Osteocyte (in vitro differentiated cells): ENCODE measurements around the gene PGA3. TPM values are rescaled to one million over a fixed set of nuclear protein-coding genes. Genes with fewer than 3 reads are reported as not detected.
"Not testable (repeated sequence)": the region's sequence is repeated elsewhere in the genome, so short reads cannot be mapped to it uniquely, and the experiment has no call there.

ENCODE experiments used
- DNase-seq: peaks from one replicate; pipeline ENCODE4 v3.0.0; 2021; ENCODE audit warnings: mixed read lengths; ENCODE audit not compliant: unreplicated experiment; ENCODE audit errors: extremely low spot score
- H3K27ac Mint-ChIP-seq: one replicate; pipeline ENCODE4 v1.8.0; 2021; ENCODE audit warnings: mild to moderate bottlenecking, mixed read lengths; ENCODE audit not compliant: unreplicated experiment
- H3K27me3 Mint-ChIP-seq: one replicate; pipeline ENCODE4 v1.8.0; 2021; ENCODE audit warnings: mixed read lengths; ENCODE audit not compliant: unreplicated experiment
- H3K36me3 Mint-ChIP-seq: one replicate; pipeline ENCODE4 v1.8.0; 2021; ENCODE audit warnings: mixed read lengths; ENCODE audit not compliant: unreplicated experiment
- H3K4me1 Mint-ChIP-seq: one replicate; pipeline ENCODE4 v1.8.0; 2021; ENCODE audit warnings: mixed read lengths; ENCODE audit not compliant: unreplicated experiment
- H3K4me3 Mint-ChIP-seq: one replicate; pipeline ENCODE4 v1.8.0; 2021; ENCODE audit warnings: mild to moderate bottlenecking, moderate library complexity, mixed read lengths; ENCODE audit not compliant: unreplicated experiment
- H3K9me3 Mint-ChIP-seq: one replicate; pipeline ENCODE4 v1.8.0; 2021; ENCODE audit warnings: mixed read lengths; ENCODE audit not compliant: unreplicated experiment
- total RNA-seq: library from RNA; stranded (reverse); gene quantifications from 2 replicates; pipeline ENCODE4 v1.2.1, GENCODE V29; 2021
- TF ChIP-seq, protein P1 (sequence below): fragments of 200-600 bp; sonication (generic); IDR thresholded peaks from 2 replicates; pipeline ENCODE4 v1.5.0; 2021; ENCODE audit warnings: antibody characterized with exemption, mild to moderate bottlenecking, moderate library complexity

PGA3 gene
- total RNA-seq, 1 donor from 2014 or later, result not detected

DNA sequence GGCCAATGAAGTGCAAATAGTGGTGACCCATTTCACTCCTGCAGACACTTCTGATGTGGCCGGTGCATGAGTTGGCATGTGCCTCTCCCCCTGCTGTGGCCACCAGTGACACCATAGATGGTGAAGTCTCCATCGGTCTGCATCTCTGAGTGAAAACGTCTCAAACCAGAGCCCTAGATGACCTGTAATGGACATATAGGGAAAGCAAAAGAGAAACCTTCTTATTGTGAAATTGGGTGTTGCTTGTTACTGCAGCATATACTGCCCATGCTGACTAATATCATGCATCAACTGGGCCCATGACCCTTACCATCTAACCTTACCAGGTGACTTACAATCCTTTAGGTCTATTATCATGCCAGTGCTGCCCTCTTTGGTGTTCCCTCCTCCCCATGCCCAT is 30.4 kb upstream of the PGA3 start:
- no peaks in the 10 kb centered on the region for H3K9me3 Mint-ChIP-seq
- H3K36me3 Mint-ChIP-seq, result no peaks in the 10 kb centered on the region
- H3K4me1 Mint-ChIP-seq, result no peaks in the 10 kb centered on the region
- no peak overlapping the region for H3K27ac Mint-ChIP-seq
- H3K27me3 Mint-ChIP-seq, result peaks cover 57% of the 10 kb centered on the region
- TF ChIP-seq, protein P1, sequence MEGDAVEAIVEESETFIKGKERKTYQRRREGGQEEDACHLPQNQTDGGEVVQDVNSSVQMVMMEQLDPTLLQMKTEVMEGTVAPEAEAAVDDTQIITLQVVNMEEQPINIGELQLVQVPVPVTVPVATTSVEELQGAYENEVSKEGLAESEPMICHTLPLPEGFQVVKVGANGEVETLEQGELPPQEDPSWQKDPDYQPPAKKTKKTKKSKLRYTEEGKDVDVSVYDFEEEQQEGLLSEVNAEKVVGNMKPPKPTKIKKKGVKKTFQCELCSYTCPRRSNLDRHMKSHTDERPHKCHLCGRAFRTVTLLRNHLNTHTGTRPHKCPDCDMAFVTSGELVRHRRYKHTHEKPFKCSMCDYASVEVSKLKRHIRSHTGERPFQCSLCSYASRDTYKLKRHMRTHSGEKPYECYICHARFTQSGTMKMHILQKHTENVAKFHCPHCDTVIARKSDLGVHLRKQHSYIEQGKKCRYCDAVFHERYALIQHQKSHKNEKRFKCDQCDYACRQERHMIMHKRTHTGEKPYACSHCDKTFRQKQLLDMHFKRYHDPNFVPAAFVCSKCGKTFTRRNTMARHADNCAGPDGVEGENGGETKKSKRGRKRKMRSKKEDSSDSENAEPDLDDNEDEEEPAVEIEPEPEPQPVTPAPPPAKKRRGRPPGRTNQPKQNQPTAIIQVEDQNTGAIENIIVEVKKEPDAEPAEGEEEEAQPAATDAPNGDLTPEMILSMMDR, result no peak
- no peak for DNase-seq
- H3K4me3 Mint-ChIP-seq, result no peak overlapping the region

DNA sequence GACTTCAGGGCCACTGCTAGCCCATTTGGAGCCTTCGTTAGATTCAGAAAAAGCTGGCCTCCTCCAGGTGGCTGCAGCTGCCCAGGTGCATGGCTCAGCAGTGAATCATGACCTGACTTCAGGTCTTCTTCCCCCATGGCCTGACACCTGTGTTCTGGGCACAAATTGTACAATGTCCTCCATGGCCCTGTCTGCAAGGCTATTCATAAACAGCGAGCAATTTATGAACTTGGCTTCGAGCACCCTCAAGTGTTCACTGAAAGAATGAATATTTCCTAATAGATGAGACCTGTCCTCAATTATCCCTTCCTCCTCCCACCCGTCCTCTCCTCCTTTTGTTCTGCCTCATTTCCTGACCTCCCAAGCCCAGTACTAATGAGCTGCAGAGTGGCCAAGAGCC is 29.9 kb upstream of the PGA3 start:
- Mint-ChIP-seq H3K4me3 (no peak overlapping the region), H3K9me3 (no peaks in the 10 kb centered on the region), H3K27ac (no peak overlapping the region), H3K36me3 (no peaks in the 10 kb centered on the region), H3K4me1 (no peaks in the 10 kb centered on the region), H3K27me3 (peaks cover 59% of the 10 kb centered on the region)
- TF ChIP-seq, protein P1, result peak; percentile 9
- DNase-seq, result no peak

GRCh38 chr11:61174273-61174672 is 29.0 kb upstream of the PGA3 start:
- Mint-ChIP-seq H3K27ac (no peak overlapping the region), H3K36me3 (no peaks in the 10 kb centered on the region), H3K9me3 (no peaks in the 10 kb centered on the region), H3K27me3 (peaks cover 61% of the 10 kb centered on the region), H3K4me1 (no peaks in the 10 kb centered on the region), H3K4me3 (no peak overlapping the region)
- TF ChIP-seq, protein P1, result no peak
- DNase-seq, result no peak

DNA sequence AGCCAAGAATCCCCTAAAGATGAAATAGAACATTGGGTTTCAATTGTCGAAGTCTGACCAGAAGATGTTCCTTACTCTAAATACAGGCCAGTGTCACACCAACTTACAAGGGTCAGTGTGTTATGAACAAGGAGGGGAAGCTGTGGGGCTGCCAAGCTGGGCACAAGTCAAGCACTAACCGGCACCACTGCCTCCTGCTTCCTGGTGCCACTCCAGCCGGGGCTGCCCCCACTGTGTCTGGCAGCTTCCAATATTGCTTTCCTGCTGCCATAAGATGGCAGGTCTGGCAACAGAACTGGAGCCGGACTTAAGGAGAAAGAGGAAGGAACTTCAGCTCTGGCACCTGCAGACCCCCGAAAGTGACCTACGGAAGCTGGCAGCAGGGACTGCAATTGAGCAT is 28.4 kb upstream of the PGA3 start:
- TF ChIP-seq, protein P1, result no peak
- H3K4me1 Mint-ChIP-seq, result no peaks in the 10 kb centered on the region
- H3K4me3 Mint-ChIP-seq, result no peak overlapping the region
- no peak for DNase-seq
- H3K27ac Mint-ChIP-seq, result no peak overlapping the region
- H3K36me3 Mint-ChIP-seq, result no peaks in the 10 kb centered on the region
- H3K27me3 Mint-ChIP-seq, result peaks cover 61% of the 10 kb centered on the region
- H3K9me3 Mint-ChIP-seq, result no peaks in the 10 kb centered on the region

DNA sequence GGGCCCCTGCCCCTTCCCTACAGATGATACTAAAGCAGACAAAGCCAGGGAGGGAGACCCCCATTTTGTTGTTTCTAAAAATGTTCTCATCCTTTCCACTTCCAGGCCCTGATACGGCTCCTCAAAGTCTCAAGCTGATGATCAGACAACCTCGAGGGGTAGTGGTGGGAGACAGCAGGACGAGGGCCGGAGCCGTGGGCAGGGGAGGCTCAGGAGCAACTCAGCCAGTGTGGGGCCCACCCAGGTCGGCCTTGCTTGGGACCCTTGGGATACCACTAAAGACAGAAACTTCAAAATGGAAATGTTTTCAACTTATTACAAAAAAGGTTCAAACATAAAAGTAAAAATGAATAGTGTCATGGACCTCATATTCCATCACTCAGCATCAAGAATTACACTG is 26.9 kb upstream of the PGA3 start:
- no peak for DNase-seq
- TF ChIP-seq, protein P1, result no peak
- no peaks in the 10 kb centered on the region for H3K4me1 Mint-ChIP-seq
- no peak overlapping the region for H3K27ac Mint-ChIP-seq
- H3K4me3 Mint-ChIP-seq, result no peak overlapping the region
- H3K9me3 Mint-ChIP-seq, result no peaks in the 10 kb centered on the region
- H3K27me3 Mint-ChIP-seq, result peaks cover 70% of the 10 kb centered on the region
- no peaks in the 10 kb centered on the region for H3K36me3 Mint-ChIP-seq

DNA sequence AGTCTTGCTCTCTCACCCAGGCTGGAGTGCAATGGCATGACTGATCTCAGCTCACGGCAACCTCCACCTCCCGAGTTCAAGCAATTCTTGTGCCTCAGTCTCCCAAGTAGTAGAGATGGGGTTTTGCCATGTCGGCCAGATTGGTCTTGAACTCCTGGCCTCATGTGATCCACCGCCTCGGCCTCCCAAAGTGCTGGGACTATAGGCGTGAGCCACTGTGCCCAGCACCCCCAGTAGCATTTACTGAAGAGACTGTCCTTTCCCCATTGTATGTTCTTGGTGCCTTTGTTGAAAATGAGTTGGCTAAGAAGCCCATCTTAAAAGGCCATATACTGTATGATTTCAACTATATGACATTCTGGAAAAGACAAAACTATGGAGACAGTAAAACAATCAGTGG is 23.1 kb upstream of the PGA3 start:
- not testable (repeated sequence) for H3K27ac Mint-ChIP-seq, H3K9me3 Mint-ChIP-seq, DNase-seq

More for the DNA sequence above, 23.1 kb upstream of the PGA3 start:
- H3K4me1 Mint-ChIP-seq, H3K36me3 Mint-ChIP-seq, H3K4me3 Mint-ChIP-seq: not testable (repeated sequence)
- H3K27me3 Mint-ChIP-seq, result peaks cover 38% of the 10 kb centered on the region
